ENCODE measurements around the gene PON3. TPM values are rescaled to one million over a fixed set of nuclear protein-coding genes. Genes with fewer than 3 reads are reported as not detected.

Gene PON3
- total and polyA plus RNA-seq, 2 of the 8 experiments (the other 6 are each of a cell fraction or from before 2014, with no cell fraction given): not detected

- no peak for TF ChIP-seq HDAC6 (IDR thresholded peaks at IDR 0.05; ENCODE audit: low read depth, low read length)
- TF ChIP-seq NANOG (IDR thresholded peaks at IDR 0.05; ENCODE audit: insufficient read depth, low read depth, low read length, poor library complexity, severe bottlenecking): no peak
Observed at GRCh38 chr7:95330204-95330960, 65.8 kb downstream of the PON3 start (continued).
